Brain microvascular endothelial cell (primary cell): ENCODE data around the gene PTPRJ.

Source experiments
- DNase-seq: peaks from one replicate; pipeline ENCODE4 v3.0.0-alpha.2; 2020
- H3K27ac ChIP-seq: fragments of 250-450 bp; sonication (Bioruptor Pico); 2 replicates; pipeline ENCODE4 v1.5.1; 2020; ENCODE audit warnings: mild to moderate bottlenecking, moderate library complexity
- H3K27me3 ChIP-seq: fragments of 250-450 bp; sonication (Bioruptor Pico); replicated peaks from 2 replicates; pipeline ENCODE4 v1.5.1; 2020; ENCODE audit warnings: mild to moderate bottlenecking
- H3K36me3 ChIP-seq: fragments of 250-450 bp; sonication (Bioruptor Pico); replicated peaks from 2 replicates; pipeline ENCODE4 v1.5.1; 2020; ENCODE audit warnings: mild to moderate bottlenecking
- H3K4me3 ChIP-seq: 2 replicates; pipeline ENCODE4 v1.5.1; 2011; ENCODE audit warnings: low read depth, mild to moderate bottlenecking, control low read depth, low read length, moderate library complexity
- CTCF ChIP-seq: IDR thresholded peaks from 2 replicates; pipeline ENCODE4 v1.5.1; 2011; ENCODE audit warnings: low read depth, mild to moderate bottlenecking, moderate library complexity, low read length, control low read depth, inconsistent platforms; ENCODE audit errors: missing control alignments
- in situ Hi-C: cut with HindIII; loops from 2 replicates; pipeline ENCODE4 v1.10.0; 2017; ENCODE audit warnings: low sequenced_read_pairs, low pct_ligation_motif_present

The PTPRJ gene

GRCh38 chr11:47964546-47964945 is 15.8 kb upstream of the PTPRJ start:
- TF ChIP-seq CTCF = no peak
- in situ Hi-C loops = no loop called here
- no peak overlapping the region for H3K4me3 ChIP-seq
- DNase-seq = no peak
- no peak overlapping the region for H3K27ac ChIP-seq
- H3K27me3 ChIP-seq = no peaks in the 10 kb centered on the region
- no peaks in the 10 kb centered on the region for H3K36me3 ChIP-seq

GRCh38 chr11:47967577-47968525 is 12.5 kb upstream of the PTPRJ start:
- H3K27ac ChIP-seq = no peak overlapping the region
- H3K4me3 ChIP-seq = no peak overlapping the region
- no peak for TF ChIP-seq CTCF
- in situ Hi-C loops = no loop called here
- H3K27me3 ChIP-seq = no peaks in the 10 kb centered on the region
- peak; percentile 48 for DNase-seq
- H3K36me3 ChIP-seq = no peaks in the 10 kb centered on the region

- no peak for TF ChIP-seq CTCF
- in situ Hi-C loops = no loop called here
- no peak for DNase-seq
- Histone ChIP-seq H3K36me3 (no peaks in the 10 kb centered on the region), H3K27me3 (no peaks in the 10 kb centered on the region), H3K27ac (no peak overlapping the region), H3K4me3 (no peak overlapping the region)
Measured at GRCh38 chr11:47969401-47969800, 11.0 kb upstream of the PTPRJ start.

GRCh38 chr11:47971501-47971900 is 8.9 kb upstream of the PTPRJ start:
- no peak for DNase-seq
- TF ChIP-seq CTCF = no peak
- in situ Hi-C loops = no loop called here
- Histone ChIP-seq H3K4me3 (no peak overlapping the region), H3K27ac (no peak overlapping the region), H3K36me3 (no peaks in the 10 kb centered on the region), H3K27me3 (no peaks in the 10 kb centered on the region)

- Histone ChIP-seq H3K36me3 (no peaks in the 10 kb centered on the region), H3K27ac (peak overlapping the region; percentile 82), H3K4me3 (no peak overlapping the region), H3K27me3 (no peaks in the 10 kb centered on the region)
- in situ Hi-C loops = no loop called here
- no peak for DNase-seq
- no peak for TF ChIP-seq CTCF
Measured at GRCh38 chr11:47973173-47973572, 7.2 kb upstream of the PTPRJ start.

GRCh38 chr11:47976931-47977330 is 3.4 kb upstream of the PTPRJ start:
- DNase-seq = no peak
- Histone ChIP-seq H3K36me3 (no peaks in the 10 kb centered on the region), H3K4me3 (no peak overlapping the region), H3K27ac (no peak overlapping the region), H3K27me3 (no peaks in the 10 kb centered on the region)
- in situ Hi-C loops = no loop called here
- no peak for TF ChIP-seq CTCF
